NCI-H82 (cell line): Measurements from ENCODE around the gene SUN1.
A peak's percentile ranks its signal among the peaks of the same experiment; 100 is the strongest.

Source experiments
- DNase-seq: peaks from one replicate; lab custom pipeline; 2025; lab: John Stamatoyannopoulos, UW

Gene SUN1

DNA sequence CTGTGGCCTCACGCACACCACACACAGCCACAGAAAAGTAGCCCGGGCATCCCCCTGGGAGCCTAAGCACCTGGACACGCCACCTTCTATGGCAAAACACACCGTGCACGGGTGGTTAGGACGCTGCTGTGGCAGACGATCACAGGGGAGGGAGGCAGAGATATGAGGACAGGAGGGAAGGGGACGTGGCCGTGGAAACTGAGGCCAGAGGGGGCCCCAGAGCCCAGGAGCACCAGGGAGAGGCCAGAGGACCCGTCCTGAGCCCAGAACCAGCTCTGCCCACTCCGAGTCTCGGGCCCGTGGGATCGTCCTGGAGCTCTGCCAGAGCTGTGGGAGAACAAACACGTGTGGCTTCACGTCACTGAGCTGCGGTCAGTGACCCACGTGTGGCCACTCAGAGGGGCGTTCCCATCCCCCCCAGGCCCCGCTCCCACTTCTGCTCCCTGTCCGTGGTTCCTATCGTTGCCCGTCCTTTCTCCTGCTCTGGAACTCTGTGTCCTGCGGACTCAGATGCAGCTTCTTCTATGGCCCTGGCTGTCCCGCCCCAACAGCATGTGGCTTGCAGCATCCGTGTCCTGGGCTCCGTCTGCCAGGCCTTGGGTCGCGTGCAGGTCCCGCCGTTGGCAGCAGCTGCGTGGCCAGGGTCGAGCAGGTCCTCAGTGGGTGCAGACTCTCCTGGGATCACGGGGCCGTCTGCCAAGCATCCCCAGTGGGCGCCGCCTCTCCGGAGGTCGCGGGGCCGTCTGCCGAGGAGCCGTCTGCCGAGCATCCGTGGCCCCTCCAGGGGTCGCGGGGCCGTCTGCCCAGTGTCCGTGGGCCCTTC is 75.1 kb downstream of the SUN1 start:
- DNase-seq = no peak

- DNase-seq = no peak
These were observed 75.9 kb downstream of the SUN1 start for GRCh38 chr7:908159-908581.

GRCh38 chr7:908591-909357 is 76.5 kb downstream of the SUN1 start:
- DNase-seq = peak; percentile 67

- DNase-seq = no peak
These were observed 77.4 kb downstream of the SUN1 start for GRCh38 chr7:909358-910329.

- no peak for DNase-seq
These were observed 78.2 kb downstream of the SUN1 start for GRCh38 chr7:910441-910861.

- DNase-seq = no peak
These were observed 78.7 kb downstream of the SUN1 start for GRCh38 chr7:910931-911431.

DNA sequence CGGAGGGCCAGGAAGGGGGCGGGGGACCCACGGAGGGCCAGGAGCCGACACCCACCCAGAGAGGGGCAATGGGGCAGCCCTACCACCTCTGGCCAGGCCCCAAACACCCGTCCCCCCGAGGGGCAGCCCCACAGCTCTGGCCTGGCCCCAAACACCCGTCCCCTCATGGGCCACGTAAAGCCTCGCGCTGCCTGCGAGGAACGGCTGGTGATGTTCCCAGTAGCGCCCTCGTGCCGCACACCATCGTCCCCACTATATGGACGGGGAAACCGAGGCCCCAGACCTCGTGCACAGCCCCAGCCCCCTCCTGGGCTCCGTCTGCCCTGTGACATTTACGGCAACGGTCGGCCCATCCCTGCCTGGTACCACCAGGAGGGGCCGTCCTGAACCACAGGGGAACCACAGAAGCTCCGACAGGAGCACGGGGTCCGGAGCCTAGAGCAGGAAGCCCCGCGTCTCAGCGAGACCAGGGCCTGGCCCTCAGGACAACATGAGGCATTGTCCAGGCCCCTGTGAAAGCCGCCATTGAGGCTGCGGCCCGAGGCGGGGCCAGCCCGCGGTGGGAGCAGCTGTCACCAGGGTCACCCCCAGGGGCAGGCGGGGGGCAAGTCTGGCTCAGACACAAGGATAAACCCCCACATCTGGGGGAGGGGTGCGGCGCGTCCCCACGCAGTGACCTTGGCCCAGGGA is 79.7 kb downstream of the SUN1 start:
- no peak for DNase-seq

GRCh38 chr7:913736-914520 is 81.7 kb downstream of the SUN1 start:
- DNase-seq = no peak

DNA sequence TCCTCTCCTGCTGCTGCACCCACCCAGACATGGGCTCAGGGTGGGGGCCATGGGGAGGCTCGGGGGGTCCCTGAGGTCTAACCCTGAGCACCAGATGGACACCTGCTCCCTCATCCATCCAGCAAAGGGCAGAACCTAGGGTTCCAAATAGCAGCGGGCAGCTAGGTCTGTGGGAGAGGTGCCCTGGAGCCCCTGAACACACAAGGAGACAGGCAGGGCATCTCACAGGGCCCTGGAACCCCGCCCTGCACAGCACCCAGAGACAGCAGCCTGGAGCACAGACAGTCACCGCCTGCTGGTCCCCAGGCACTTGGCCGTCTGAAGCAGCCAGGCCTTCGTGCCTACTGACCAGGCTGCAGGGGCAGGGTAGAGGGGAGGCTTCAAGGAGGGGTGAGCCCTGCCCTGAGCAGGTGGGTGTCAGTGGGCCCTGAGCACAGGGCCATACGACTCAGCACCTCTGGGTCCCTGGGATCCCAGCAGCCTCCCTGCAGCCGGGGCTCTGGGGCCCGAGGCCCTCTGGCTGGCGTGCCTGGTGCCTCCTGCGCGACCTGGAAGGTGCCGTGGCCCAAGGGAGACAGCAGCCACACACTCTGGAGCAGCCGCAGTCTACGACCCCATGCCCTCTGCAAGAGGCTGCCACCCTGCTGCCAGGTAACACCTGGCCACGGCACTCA is 82.4 kb downstream of the SUN1 start:
- no peak for DNase-seq

DNA sequence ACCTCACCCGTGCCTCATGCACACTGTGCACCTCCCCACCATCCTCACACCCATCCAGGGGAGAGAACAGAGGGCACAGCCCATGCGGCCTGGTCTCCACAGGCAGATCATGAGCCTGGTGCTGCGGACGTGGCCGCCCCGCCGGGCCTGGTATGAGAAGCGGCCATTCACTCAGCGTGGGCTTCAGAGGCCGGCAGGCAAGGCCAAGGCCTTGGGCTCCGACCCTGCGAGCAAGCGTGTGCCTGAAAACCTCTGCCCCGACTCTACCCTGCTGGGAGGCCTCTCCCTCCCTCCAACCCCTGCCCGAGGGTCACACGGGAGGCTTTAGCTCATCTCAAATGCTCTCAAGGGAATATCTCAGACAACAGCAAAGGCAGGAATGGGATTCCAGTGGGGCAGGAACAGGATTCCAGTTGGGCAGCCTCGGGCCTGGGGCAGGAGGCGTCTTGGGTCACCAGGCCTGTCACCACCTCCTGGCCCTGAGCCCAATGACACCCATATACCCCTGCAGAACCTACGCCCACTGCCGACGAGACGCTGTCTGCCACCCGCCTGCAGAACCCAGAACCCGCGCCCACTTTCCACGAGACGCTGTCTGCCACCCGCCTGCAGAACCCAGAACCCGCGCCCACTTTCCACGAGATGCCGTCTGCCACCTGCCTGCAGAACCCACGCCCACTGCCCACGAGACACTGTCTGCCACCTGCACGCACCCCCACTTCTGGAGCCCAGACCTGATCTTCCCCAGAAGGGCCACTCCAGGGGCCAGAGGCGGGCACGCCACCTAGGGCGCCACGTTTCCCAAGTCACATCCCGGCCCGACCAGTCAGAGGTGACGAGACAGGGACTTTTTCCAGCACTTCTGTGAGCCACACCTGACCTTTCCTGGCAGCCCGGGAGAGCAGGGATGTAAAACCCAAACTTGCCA is 83.3 kb downstream of the SUN1 start:
- DNase-seq = peak; percentile 41

DNA sequence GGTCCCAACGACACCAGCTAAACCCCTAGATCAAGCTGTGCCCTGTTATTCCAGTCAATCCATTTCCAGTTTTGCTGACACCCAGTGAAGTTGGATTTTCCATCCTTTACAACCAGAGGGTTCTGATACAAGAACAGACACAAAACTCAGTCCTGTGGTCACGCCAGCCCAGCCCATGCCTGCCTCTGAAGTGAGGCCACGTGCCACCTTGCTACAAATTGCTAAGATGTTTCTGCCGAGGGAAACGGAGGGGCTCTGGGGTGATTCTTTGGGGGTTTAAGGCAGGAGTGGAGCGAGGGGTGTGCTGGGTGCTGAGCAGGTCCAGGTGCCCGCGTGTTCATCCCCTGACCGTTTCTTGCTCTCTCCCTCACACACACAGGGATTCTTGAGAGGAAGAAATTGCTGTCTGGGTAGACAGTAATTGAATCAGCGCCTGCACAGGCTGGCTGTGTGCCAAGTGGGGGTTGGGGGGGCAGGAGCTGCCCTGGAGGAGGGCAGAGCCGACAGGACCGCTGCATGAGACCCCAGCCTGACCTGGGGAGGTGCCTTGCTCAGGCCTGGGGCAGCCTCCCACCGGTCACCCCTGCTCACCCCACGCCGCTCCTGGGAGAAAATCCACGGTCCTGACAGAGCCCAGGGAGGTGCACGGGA is 84.1 kb downstream of the SUN1 start:
- peak; percentile 39 for DNase-seq

DNA sequence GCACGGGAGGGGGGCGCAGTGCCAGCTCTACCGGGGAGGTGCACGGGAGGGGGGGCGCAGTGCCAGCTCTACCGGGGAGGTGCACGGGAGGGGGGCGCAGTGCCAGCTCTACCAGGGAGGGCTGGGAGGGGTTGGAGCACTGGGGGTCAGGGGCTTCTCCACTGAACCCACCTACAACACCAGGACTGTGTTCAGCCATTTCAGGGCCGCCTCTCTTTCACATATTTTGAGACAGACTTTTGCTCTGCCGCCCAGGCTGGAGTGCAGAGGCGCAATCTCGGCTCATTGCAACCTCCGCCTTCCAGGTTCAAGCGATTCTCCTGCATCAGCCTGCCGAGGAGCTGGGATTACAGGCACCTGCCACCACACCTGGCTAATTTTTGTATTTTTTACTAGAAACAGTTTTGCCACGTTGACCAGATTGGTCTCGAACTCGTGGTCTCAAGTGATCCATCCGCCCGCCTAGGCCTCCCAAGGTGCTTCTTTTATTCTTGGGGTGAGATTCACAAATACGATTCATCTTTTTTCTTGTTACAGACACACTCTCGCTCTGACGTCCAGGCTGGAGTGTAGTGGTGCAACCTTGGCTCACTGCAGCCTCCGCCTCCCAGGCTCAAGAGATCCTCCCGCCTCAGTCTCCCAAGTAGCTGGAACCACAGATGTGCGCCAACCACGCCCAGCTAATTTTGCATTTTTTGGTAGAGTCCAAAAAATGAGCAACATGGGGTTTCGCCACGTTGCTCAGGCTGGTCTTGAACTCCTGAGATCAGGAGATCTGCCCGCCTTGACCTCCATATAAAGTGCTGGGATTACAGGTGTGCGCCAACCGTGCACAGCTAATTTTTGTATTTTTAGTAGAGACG is 85.2 kb downstream of the SUN1 start:
- no peak for DNase-seq

GRCh38 chr7:918118-918425 is 85.8 kb downstream of the SUN1 start:
- no peak for DNase-seq

DNA sequence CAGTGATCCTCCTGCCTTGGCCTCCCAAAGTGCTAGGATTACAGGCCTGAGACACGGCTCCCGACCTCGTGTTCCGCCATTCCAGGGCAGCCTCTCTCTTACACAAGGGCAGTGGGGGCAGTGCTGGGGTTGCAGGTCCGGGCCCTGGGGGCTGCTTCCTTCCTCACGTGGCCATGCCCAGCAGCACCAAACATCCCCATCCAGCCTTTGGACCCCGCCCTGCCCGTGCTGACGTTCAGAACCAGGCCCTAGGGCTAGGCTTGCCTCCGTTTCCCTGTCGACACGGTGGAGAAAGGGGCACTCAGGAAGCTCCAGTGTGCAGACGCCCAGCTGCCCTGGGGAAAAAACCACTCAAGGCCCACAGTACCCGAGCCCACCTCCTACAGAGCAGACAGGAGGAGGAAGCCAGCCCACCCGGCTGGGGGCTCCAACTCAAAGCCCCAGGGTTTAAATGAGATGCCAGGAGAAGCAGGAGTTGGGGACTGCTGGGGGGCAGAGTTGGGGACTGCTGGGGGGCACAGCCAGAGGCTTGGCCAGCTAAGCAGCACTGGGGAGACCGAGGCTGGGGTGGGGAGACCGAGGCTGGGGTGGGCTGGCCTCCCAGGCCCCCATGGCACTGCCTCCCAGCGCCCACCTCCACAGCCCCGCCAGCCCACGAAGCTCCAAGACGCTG is 86.3 kb downstream of the SUN1 start:
- no peak for DNase-seq

- no peak for DNase-seq
These were observed 86.8 kb downstream of the SUN1 start for GRCh38 chr7:919114-919442.

- DNase-seq = no peak
These were observed 87.7 kb downstream of the SUN1 start for GRCh38 chr7:919924-920341.
